Measurements from ENCODE around the gene VSTM1. TPM values are rescaled to one million over a fixed set of nuclear protein-coding genes. Genes with fewer than 3 reads are reported as not detected.

Gene VSTM1
- total RNA-seq, result not detected

DNA sequence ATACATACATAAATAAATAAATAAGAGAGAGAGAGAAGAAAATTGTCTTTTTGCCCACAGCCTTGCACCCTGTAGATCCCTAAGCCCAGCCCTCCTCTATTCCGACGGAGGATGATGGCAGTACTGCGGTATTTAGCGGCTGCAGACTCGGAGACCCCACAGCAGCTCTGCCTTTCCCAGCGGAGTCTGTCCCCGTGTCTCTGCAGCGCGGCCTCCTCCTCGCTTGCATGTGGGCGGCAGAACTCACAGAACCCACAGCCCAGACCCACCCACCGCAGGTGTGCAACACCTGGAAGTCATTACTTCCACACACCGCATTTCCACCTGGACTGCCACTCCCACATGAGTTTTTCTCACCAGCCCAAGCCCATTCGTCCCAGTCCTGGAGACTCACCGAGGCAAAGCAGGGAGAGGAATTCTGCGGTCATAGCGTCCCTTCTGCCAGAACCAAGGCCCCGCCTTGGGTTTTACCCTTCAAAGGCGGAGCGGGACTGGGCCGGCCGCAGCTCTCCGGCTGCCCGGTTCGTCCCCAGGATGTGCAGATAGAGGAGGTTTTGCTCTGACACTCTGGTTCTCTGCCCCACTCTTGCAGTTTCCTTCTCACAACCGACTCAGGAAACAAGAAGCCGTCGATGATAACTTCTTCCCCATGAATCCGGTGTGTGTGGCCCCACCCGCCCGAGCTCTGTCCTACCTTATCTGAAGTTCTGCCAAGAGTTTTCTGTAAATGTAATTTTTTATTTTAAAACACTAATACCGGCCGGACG lies at the start of gene VSTM1:
VSTM1 (minus strand) TSS at position 548 of the 767 bp plus-strand sequence; CDS start at position 428, 120 bp downstream.
- TF ChIP-seq, protein P1, sequence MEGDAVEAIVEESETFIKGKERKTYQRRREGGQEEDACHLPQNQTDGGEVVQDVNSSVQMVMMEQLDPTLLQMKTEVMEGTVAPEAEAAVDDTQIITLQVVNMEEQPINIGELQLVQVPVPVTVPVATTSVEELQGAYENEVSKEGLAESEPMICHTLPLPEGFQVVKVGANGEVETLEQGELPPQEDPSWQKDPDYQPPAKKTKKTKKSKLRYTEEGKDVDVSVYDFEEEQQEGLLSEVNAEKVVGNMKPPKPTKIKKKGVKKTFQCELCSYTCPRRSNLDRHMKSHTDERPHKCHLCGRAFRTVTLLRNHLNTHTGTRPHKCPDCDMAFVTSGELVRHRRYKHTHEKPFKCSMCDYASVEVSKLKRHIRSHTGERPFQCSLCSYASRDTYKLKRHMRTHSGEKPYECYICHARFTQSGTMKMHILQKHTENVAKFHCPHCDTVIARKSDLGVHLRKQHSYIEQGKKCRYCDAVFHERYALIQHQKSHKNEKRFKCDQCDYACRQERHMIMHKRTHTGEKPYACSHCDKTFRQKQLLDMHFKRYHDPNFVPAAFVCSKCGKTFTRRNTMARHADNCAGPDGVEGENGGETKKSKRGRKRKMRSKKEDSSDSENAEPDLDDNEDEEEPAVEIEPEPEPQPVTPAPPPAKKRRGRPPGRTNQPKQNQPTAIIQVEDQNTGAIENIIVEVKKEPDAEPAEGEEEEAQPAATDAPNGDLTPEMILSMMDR (IDR thresholded peaks at IDR 0.05), result no peak
- Histone ChIP-seq H3K27me3 (no peaks in the 10 kb centered on the region), H3K27ac (no peak within 1 kb of the TSS), H3K4me1 (no peaks in the 10 kb centered on the region), H3K9me3 (no peaks in the 10 kb centered on the region), H3K36me3 (no peaks in the 10 kb centered on the region), H3K4me3 (no peak within 1 kb of the TSS)
- DNase-seq (ENCODE audit: low spot score in 2 of 2), result no peak
- intact Hi-C loops (cut with DNase I), result no loop called here

DNA sequence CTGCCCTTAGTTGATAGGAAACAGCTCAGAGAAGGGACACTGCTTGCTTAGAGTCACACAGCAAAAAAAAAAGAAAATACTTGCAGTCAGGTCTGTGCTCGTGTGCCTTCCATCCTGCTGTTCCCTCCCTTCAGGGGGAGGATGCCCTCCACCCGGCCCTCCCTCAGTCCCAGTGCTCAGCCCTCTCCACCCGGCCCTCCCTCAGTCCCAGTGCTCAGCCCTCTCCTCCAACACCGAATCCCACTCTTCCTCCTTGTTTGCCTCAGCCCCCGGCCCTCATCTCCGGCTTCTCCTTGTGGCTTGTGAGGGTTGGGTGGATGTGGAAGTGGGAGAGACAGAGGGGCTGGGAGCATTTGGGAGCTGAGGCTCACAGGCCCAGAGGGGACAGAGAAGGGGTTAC lies 46.0 kb upstream of the VSTM1 start:
- H3K36me3 ChIP-seq, result peaks cover 46 to 53% of the 10 kb centered on the region in 2 donors
- no peak overlapping the region for H3K27ac ChIP-seq
- DNase-seq (ENCODE audit: low spot score in 2 of 2), result no peak
- no peaks in the 10 kb centered on the region for H3K27me3 ChIP-seq
- peaks cover 5 to 10% of the 10 kb centered on the region in 2 donors for H3K4me1 ChIP-seq
- H3K9me3 ChIP-seq, result no peaks in the 10 kb centered on the region
- TF ChIP-seq, protein P1 (IDR thresholded peaks at IDR 0.05), result no peak
- H3K4me3 ChIP-seq, result no peak overlapping the region
- intact Hi-C loops (cut with DNase I), result loop anchor here (10.0 kb wide), 1 partner anchor 355 kb away; the partner anchor contains the start of gene LENG9

- intact Hi-C loops (cut with DNase I), result loop anchor here (10.0 kb wide), 1 partner anchor 356 kb away; the partner anchor contains the start of gene LENG9
- Histone ChIP-seq H3K4me1 (peaks cover 0 to 3% of the 10 kb centered on the region in 2 donors), H3K4me3 (no peak overlapping the region), H3K27ac (no peak overlapping the region), H3K27me3 (no peaks in the 10 kb centered on the region), H3K36me3 (peaks cover 46 to 53% of the 10 kb centered on the region in 2 donors), H3K9me3 (no peaks in the 10 kb centered on the region)
- TF ChIP-seq, protein P1 (IDR thresholded peaks at IDR 0.05), result no peak
- no peak for DNase-seq (ENCODE audit: low spot score in 2 of 2)
These were observed 44.8 kb upstream of the VSTM1 start for GRCh38 chr19:54108496-54108895.

DNA sequence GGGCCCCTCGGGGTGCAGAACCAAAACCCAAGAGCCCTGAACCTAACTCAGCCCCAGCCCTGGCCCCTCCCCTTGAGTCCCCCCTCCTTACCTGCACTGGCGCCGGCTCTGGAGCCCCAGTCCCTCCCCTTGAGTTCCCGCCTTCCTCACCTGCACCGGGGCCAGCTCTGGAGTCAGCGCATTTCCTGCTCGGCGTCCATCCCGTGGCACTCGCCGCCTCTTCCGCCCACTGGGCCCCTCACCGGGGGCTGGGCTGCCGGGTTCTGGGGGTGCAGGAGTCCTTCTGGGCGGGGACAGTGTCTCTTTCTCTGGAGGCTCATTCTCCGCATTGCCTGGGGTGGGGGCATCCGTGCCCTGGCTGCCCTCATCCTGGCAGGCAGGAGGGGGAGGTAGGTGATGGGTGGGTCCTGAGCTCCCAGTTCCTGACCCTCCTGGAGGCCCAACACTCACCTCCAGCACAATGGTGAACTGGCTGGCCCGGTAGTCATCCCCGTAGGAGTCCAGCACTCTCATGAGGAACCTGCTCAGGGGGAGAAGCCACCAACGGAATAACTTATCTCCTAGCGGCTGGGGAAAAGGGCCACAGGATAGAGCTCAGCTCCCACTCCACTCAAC lies 44.3 kb upstream of the VSTM1 start:
- Histone ChIP-seq H3K4me3 (no peak overlapping the region), H3K9me3 (no peaks in the 10 kb centered on the region), H3K27ac (no peak overlapping the region), H3K27me3 (no peaks in the 10 kb centered on the region), H3K36me3 (peaks cover 46 to 53% of the 10 kb centered on the region in 2 donors), H3K4me1 (peaks cover 0 to 7% of the 10 kb centered on the region in 2 donors)
- intact Hi-C loops (cut with DNase I), result loop anchor here (10.0 kb wide), 1 partner anchor 357 kb away; the partner anchor contains the start of gene LENG9
- TF ChIP-seq, protein P1 (IDR thresholded peaks at IDR 0.05), result no peak
- no peak for DNase-seq (ENCODE audit: low spot score in 2 of 2)

GRCh38 chr19:54106716-54107115 lies 43.0 kb upstream of the VSTM1 start:
- H3K9me3 ChIP-seq, result no peaks in the 10 kb centered on the region
- peaks cover 46 to 53% of the 10 kb centered on the region in 2 donors for H3K36me3 ChIP-seq
- TF ChIP-seq, protein P1 (IDR thresholded peaks at IDR 0.05), result no peak
- peaks cover 0 to 7% of the 10 kb centered on the region in 2 donors for H3K4me1 ChIP-seq
- intact Hi-C loops (cut with DNase I), result loop anchor here (10.0 kb wide), 1 partner anchor 358 kb away; the partner anchor contains the start of gene LENG9
- no peak overlapping the region for H3K4me3 ChIP-seq
- no peak overlapping the region for H3K27ac ChIP-seq
- no peaks in the 10 kb centered on the region for H3K27me3 ChIP-seq
- no peak for DNase-seq (ENCODE audit: low spot score in 2 of 2)

All from ascending aorta (tissue), 2 donors.